ENCODE measurements around the gene CNTNAP2. TPM values are rescaled to one million over a fixed set of nuclear protein-coding genes. Genes with fewer than 3 reads are reported as not detected.
"Not testable (repeated sequence)": the region's sequence is repeated elsewhere in the genome, so short reads cannot be mapped to it uniquely, and the experiment has no call there.

The CNTNAP2 gene
- total RNA-seq, 1 experiment from 2014 or later: 64.5 TPM

DNA sequence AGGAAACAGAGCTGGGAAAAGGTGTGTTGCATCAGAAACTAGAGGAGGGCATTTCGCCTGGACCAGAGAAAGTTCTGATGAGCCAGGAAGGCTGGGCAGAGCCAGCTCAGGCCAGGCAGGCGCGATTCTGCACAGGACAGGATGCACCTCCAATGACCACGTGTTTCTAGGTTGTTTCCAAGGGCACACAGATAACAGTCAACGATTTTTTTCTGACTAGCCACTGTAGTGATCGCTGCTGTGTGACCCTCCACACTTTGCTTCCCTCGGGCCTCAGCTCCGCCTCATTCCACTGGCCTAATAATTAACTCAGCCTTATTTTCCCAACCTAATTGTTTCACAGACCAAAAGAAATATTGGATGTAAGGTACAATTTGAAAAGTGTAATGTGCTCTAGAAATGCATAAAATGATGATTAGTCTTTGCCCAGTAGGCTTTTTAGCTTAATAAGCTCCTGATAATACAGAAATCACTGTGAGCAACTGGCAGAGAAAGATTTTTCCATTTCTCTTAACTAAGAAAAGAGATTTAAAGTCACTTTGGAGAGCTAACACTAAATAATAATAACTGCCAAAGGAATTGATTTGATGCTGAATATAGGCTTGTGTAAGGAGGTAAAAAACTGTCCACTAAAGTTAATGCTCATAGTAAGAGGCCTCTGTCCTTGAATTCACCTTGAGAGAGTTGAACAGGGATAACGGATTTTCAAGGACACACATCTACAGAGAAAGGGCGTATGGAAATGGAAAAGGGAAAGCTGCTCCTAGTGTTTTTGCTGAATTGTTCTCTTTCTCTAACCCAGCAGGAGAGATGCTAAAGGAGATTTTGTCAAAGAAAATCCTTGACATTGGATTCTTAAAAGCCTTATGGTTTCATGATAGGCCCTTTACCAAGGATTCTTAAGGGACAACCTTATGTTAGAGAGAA lies 2183.0 kb downstream of the CNTNAP2 start:
- Histone ChIP-seq H3K23ac (ENCODE audit: insufficient read length, low read depth, low read length) (no peak overlapping the region), H4K8ac (replicated peaks; ENCODE audit: insufficient read length, low read depth, low read length) (no peak overlapping the region), H2BK120ac (ENCODE audit: low read depth, low read length, poor library complexity, severe bottlenecking) (no peak overlapping the region), H2BK15ac (ENCODE audit: low read depth, low read length) (no peak overlapping the region), H3K9ac (ENCODE audit: extremely low read depth, insufficient read length, low read length) (no peak overlapping the region), H3T11ph (ENCODE audit: low read length) (no peak overlapping the region), H4K91ac (ENCODE audit: insufficient read length, low read depth, low read length) (no peak overlapping the region), H3K23me2 (ENCODE audit: insufficient read length, low read depth, low read length, poor library complexity, severe bottlenecking) (no peaks in the 10 kb centered on the region), H2AFZ (ENCODE audit: low read length) (no peak overlapping the region), H2BK20ac (ENCODE audit: low read depth, low read length, poor library complexity, severe bottlenecking) (no peak overlapping the region), H4K5ac (ENCODE audit: insufficient read length, low read depth, low read length) (no peak overlapping the region), H3K27ac (ENCODE audit: insufficient read length, low read depth, low read length) (no peak overlapping the region), H3K79me1 (ENCODE audit: insufficient read depth, low read depth, low read length, poor library complexity, severe bottlenecking) (no peaks in the 10 kb centered on the region), H2BK5ac (ENCODE audit: insufficient read length, low read length) (no peak overlapping the region), H3K4ac (ENCODE audit: low read depth, low read length) (no peak overlapping the region), H4K20me1 (ENCODE audit: control insufficient read depth, insufficient read depth, insufficient read length) (no peaks in the 10 kb centered on the region), H3K9me3 (ENCODE audit: control insufficient read depth, low read depth, low read length) (no peaks in the 10 kb centered on the region), H3K4me2 (ENCODE audit: insufficient read depth, insufficient read length, low read length) (no peak overlapping the region), H2BK12ac (ENCODE audit: insufficient read length, low read depth, low read length) (no peak overlapping the region), H3K56ac (ENCODE audit: insufficient read length, low read depth, low read length) (no peak overlapping the region), H3K14ac (ENCODE audit: insufficient read depth, low read length) (no peak overlapping the region), H3K27me3 (ENCODE audit: insufficient read depth, low read length) (no peaks in the 10 kb centered on the region), H3K79me2 (ENCODE audit: insufficient read depth, low read length) (no peaks in the 10 kb centered on the region), H2AK5ac (ENCODE audit: insufficient read length, low read length) (no peak overlapping the region), H3K4me1 (ENCODE audit: insufficient read depth, low read length) (no peaks in the 10 kb centered on the region; the same call in 1 of the 2 replicates), H3K18ac (ENCODE audit: insufficient read length, low read depth, low read length) (no peak overlapping the region)
- Mint-ChIP-seq H3K9me3 (peaks cover 3 to 4% of the 10 kb centered on the region in 2 experiments; a peak in 3 of 5 replicates), H3K27ac (peak overlapping the region in 2 of 3 experiments; percentile 46 to 52; a peak in 4 of 7 replicates), H3K36me3 (ENCODE audit: insufficient read depth in 1 of 3, low read depth in 3 of 3) (peaks cover 0 to 2% (median 0%) of the 10 kb centered on the region in 3 experiments; a peak in 2 of 7 replicates), H3K4me3 (no peak overlapping the region), H3K4me1 (peaks cover 30 to 44% of the 10 kb centered on the region in 2 experiments), H3K27me3 (ENCODE audit: low read depth) (no peaks in the 10 kb centered on the region; the same call in 1 of the 2 replicates)
- TF ChIP-seq, protein P1, sequence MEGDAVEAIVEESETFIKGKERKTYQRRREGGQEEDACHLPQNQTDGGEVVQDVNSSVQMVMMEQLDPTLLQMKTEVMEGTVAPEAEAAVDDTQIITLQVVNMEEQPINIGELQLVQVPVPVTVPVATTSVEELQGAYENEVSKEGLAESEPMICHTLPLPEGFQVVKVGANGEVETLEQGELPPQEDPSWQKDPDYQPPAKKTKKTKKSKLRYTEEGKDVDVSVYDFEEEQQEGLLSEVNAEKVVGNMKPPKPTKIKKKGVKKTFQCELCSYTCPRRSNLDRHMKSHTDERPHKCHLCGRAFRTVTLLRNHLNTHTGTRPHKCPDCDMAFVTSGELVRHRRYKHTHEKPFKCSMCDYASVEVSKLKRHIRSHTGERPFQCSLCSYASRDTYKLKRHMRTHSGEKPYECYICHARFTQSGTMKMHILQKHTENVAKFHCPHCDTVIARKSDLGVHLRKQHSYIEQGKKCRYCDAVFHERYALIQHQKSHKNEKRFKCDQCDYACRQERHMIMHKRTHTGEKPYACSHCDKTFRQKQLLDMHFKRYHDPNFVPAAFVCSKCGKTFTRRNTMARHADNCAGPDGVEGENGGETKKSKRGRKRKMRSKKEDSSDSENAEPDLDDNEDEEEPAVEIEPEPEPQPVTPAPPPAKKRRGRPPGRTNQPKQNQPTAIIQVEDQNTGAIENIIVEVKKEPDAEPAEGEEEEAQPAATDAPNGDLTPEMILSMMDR (conservative IDR thresholded peaks at IDR 0.05): no peak
- no CpG with 5 or more reads among the region's 10 CpGs for WGBS (ENCODE audit: extremely low coverage, insufficient read length, low lambda C conversion rate)
- DNase-seq: no peak

DNA sequence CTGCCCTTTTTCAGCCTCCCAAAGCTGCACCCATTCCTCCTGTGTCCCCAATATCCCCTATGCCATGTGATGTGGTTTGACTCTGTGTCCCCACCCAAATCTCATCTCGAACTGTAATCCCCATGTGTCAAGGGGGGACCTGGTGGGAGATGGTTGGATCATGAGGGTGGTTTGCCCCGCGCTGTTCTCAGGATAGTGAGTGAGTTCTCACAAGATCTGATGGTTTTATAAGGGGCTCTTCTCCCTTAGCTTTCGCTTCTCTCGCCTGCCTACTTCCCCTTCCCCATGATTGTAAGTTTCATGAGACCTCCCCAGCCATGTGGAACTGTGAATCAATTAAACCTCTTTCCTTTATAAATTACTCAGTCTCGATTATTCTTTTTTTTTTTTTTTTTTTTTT lies 2185.8 kb downstream of the CNTNAP2 start:
- H3K4me3 Mint-ChIP-seq; H3K9me3 ChIP-seq (ENCODE audit: control insufficient read depth, low read depth, low read length); H3K18ac ChIP-seq (ENCODE audit: insufficient read length, low read depth, low read length); H4K5ac ChIP-seq (ENCODE audit: insufficient read length, low read depth, low read length); H4K8ac ChIP-seq (replicated peaks; ENCODE audit: insufficient read length, low read depth, low read length); H3K79me2 ChIP-seq (ENCODE audit: insufficient read depth, low read length); H3K27ac ChIP-seq (ENCODE audit: insufficient read length, low read depth, low read length); DNase-seq; H3K27me3 ChIP-seq (ENCODE audit: insufficient read depth, low read length); H3K4me1 ChIP-seq (ENCODE audit: insufficient read depth, low read length); H3K9me3 Mint-ChIP-seq; H3K27ac Mint-ChIP-seq; H4K20me1 ChIP-seq (ENCODE audit: control insufficient read depth, insufficient read depth, insufficient read length); H3K27me3 Mint-ChIP-seq (ENCODE audit: low read depth); H2AFZ ChIP-seq (ENCODE audit: low read length); H3K79me1 ChIP-seq (ENCODE audit: insufficient read depth, low read depth, low read length, poor library complexity, severe bottlenecking); H3K36me3 Mint-ChIP-seq (ENCODE audit: insufficient read depth in 1 of 3, low read depth in 3 of 3); H3K4ac ChIP-seq (ENCODE audit: low read depth, low read length); H3K23ac ChIP-seq (ENCODE audit: insufficient read length, low read depth, low read length); H3K23me2 ChIP-seq (ENCODE audit: insufficient read length, low read depth, low read length, poor library complexity, severe bottlenecking); H3K56ac ChIP-seq (ENCODE audit: insufficient read length, low read depth, low read length); H2BK15ac ChIP-seq (ENCODE audit: low read depth, low read length); H2AK5ac ChIP-seq (ENCODE audit: insufficient read length, low read length); H2BK20ac ChIP-seq (ENCODE audit: low read depth, low read length, poor library complexity, severe bottlenecking); H3K9ac ChIP-seq (ENCODE audit: extremely low read depth, insufficient read length, low read length); H2BK120ac ChIP-seq (ENCODE audit: low read depth, low read length, poor library complexity, severe bottlenecking); H2BK5ac ChIP-seq (ENCODE audit: insufficient read length, low read length); H4K91ac ChIP-seq (ENCODE audit: insufficient read length, low read depth, low read length); H3T11ph ChIP-seq (ENCODE audit: low read length); H2BK12ac ChIP-seq (ENCODE audit: insufficient read length, low read depth, low read length); H3K14ac ChIP-seq (ENCODE audit: insufficient read depth, low read length); H3K4me2 ChIP-seq (ENCODE audit: insufficient read depth, insufficient read length, low read length): not testable (repeated sequence)
- H3K4me1 Mint-ChIP-seq: peaks cover 36 to 54% of the 10 kb centered on the region in 2 experiments
- WGBS (ENCODE audit: extremely low coverage, insufficient read length, low lambda C conversion rate): no CpG with 5 or more reads among the region's 6 CpGs
